Measurements from ENCODE around the gene CD79A.

The CD79A gene

DNA sequence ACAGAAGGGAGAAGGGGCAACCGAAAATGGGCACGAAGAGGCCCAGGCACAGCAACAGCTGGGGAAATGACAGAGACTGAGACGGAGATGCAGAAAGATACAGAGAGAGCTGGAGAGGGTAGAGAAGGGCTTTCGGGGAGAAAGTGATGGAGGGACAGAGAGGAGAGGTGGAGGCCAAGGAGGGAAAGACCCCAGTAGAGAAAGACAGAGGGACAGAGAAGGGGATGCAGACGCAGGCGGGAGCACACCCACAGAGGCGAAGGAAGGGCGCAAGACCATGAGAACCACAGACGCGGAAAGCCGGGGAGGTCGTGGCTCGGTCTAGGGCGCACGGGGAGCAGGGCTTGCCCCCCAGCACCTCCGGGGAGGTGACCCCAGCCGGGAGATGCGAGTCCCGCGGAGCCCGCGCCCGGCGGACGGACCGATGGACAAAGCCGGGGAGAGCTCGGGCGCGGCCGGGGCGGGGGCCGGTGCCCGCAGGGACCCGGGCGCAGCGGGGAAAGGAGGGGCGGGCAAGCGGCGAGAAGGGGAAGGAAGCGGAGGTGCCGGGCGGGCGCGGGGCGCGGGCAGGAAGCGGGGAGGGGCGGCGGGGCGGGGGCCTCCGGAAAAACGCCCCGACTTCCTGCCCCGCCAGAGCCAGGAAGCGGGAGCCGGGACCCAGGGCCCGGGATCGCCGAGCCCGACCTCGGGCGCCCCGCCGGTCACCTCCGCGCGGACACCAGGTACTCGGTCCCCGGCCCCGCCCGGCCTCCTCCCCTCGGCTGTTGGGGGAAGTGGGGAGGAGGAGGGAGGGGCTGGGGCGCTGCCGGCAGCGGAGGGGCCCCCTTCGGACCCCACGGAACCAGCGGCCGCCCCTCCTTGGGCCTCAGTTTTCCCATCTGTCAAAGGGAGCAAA lies 5.7 kb downstream of the CD79A start, which contains the start of gene ARHGEF1:
Gene ARHGEF1, plus strand, starts transcription at position 617 of the 895 bp plus-strand sequence. CDS start 4,899 bp downstream, outside the sequence.
- in situ Hi-C loops (cut with MboI; ENCODE audit: low sequenced_read_pairs), result loop anchor here (10.0 kb wide), 1 partner anchor 62 kb away; no protein-coding TSS in a partner anchor

DNA sequence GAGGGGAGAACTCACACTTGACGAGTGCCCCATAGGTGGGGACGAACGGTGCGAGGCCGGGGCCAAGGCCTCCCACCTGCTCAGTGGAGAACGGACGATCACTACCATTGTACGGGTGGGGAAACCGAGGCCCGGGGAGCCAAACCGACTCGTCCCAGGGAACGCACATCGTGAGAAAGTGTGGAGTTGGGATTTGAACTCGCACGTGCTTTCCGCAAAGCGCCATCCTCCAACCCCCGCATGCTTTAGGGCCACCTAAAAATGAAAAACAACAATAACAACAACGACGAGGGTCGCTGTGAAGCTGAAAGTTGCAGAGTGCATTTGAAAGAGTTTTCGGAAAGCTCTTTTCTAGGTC lies 6.4 kb downstream of the CD79A start:
- in situ Hi-C loops (cut with MboI; ENCODE audit: low sequenced_read_pairs), result loop anchor here (10.0 kb wide), 1 partner anchor 61 kb away; no protein-coding TSS in a partner anchor

DNA sequence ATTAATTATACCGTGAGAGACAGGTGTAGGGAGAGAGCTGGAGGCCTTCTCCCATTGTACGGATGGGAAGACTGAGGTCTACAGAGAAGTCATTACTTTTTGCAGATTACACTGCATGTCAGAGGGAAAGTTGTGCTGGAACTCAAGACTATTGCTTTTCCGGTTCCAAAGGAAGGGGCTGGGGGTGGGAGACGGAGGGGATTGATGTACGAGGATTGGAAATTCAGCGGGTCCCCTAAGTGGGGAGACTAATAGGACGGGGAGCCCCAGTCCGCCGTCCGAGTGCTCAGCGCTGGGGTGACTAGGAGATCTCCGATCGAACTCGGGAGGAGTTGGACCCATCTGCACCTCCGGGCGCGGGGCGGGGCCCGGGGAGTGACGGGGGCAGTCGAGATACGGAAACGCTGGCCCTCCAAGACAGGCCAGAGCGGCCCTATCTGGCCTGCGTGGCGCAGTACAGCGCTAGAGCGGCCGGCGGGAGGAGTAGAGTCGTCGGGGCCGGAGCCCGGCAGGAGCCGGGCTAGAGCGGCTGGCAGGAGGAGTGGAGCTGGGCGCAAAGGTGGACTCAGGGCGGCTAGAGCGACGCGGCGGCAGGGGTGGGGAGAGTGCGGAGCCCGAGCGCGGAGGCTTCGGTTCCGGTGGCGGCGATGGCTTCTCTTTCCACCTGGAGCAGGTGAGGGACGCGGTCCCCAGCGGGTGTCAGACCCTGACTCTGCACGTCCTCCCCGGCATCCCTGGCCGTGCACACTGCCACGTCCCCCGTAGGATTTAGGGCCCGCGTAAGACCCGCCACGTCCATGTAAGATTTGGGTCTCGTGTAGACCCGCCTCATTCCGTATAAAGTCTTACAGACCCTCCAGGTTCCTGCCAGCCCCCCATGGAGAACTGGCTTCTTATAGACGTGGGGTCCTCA lies 7.0 kb downstream of the CD79A start:
- in situ Hi-C loops (cut with MboI; ENCODE audit: low sequenced_read_pairs), result loop anchor here (10.0 kb wide), 1 partner anchor 61 kb away; no protein-coding TSS in a partner anchor

GRCh38 chr19:41886761-41887710 lies 10.0 kb downstream of the CD79A start:
- in situ Hi-C loops (cut with MboI; ENCODE audit: low sequenced_read_pairs), result loop anchor here (10.0 kb wide), 1 partner anchor 58 kb away; no protein-coding TSS in a partner anchor

DNA sequence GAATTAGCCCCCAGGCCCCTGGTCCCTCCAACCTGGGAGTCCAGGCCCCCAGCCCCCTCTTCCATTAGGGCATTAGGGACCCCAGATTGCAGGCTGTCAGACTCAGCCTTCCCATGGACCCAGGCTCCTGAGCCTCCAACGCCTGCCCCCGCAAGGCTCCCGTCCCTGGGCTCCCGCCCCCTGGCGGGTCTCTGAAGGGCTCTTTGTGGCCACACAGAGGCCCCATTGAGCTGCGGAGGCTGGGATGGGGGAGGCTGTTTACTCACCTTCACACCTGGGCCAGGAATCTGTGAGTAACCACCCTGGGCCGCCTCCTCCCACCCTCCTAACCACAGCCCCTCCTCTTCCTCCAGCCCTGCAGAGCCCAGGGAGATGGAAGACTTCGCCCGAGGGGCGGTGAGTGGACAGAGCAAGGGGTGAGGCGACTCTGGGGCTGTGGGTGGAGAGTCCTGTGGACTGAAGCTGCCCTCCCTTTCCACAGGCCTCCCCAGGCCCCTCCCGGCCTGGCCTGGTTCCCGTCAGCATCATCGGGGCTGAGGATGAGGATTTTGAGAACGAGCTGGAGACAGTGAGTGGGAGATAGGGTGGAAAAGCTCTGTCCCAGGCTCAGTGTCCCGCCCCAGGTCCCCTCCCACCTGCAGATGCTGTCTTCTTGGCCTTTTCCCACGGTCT lies 10.8 kb downstream of the CD79A start:
- in situ Hi-C loops (cut with MboI; ENCODE audit: low sequenced_read_pairs), result loop anchor here (10.0 kb wide), 1 partner anchor 57 kb away; no protein-coding TSS in a partner anchor

GRCh38 chr19:41888926-41889325 lies 11.8 kb downstream of the CD79A start:
- in situ Hi-C loops (cut with MboI; ENCODE audit: low sequenced_read_pairs), result loop anchor here (10.0 kb wide), 1 partner anchor 56 kb away; no protein-coding TSS in a partner anchor

- in situ Hi-C loops (cut with MboI; ENCODE audit: low sequenced_read_pairs), result loop anchor here (10.0 kb wide), 1 partner anchor 55 kb away; no protein-coding TSS in a partner anchor
Measured at GRCh38 chr19:41889896-41890295, 12.8 kb downstream of the CD79A start.

DNA sequence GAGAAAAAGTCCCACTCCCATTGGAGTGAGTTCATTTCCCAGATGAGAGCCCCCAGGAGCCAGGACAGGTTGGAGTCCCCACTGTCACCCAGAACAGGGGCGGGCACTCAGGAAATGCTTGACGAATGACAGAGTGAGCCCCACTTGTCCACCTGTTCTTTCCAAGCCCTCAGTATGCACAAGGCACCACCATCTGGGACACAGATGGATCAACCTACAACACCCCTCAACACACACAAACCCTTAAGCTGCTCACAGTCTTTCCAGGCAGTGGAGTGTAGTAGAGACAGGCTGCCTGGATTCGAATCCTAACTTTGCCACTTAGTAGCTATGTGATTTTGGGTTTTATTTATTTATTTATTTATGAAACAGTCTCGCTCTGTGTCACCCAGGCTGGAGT lies 13.9 kb downstream of the CD79A start:
- in situ Hi-C loops (cut with MboI; ENCODE audit: low sequenced_read_pairs), result no loop called here

DNA sequence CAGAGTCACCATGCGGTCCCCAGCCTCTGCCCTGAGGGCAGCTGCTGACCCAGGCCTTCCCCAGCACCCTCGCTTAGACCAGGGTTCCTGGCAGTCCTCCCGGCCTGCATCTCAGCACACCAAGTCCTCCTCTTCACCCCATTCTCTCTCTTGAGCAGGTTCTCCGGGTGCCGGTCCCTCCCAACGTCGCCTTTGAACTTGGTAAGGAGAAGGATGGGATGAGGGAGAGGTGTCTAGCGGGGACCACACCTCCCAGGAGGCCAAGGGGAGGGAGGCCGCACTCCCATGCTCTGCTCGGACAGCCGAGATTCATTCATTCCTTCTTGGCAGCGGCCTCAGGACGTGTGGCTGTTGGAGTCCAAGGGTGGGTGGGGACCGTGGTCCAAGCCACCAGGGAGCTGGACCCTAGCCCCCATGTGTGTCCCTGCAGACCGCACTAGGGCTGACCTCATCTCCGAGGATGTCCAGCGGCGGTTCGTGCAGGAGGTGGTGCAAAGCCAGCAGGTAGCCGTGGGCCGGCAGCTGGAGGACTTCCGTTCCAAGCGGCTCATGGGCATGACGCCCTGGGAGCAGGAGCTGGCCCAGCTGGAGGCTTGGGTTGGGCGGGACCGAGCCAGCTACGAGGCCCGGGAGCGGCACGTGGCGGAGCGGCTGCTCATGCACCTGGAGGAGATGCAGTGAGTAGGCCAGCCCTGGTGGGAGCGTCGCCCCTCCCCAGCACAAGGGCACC lies 15.3 kb downstream of the CD79A start:
- in situ Hi-C loops (cut with MboI; ENCODE audit: low sequenced_read_pairs), result no loop called here

DNA sequence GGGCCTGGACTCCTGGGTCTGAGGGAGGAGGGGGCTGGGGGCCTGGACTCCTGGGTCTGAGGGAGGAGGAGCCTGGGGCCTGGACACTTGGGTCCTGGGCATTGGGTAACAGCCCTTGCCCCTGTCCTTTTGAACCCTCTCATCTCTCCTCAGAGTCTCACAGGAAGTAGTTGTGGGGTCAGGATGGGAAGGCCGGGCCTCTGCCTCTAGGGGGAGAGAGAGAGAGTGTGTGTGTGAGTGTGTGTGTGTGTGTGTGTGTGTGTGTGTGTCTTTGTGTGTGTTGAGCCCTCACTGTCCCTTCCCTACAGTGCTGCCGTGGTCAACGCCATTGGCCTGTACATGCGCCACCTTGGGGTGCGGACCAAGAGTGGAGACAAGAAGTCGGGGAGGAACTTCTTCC lies 16.8 kb downstream of the CD79A start:
- in situ Hi-C loops (cut with MboI; ENCODE audit: low sequenced_read_pairs), result no loop called here

- in situ Hi-C loops (cut with MboI; ENCODE audit: low sequenced_read_pairs), result no loop called here
Measured at GRCh38 chr19:41894350-41894749, 17.3 kb downstream of the CD79A start.

DNA sequence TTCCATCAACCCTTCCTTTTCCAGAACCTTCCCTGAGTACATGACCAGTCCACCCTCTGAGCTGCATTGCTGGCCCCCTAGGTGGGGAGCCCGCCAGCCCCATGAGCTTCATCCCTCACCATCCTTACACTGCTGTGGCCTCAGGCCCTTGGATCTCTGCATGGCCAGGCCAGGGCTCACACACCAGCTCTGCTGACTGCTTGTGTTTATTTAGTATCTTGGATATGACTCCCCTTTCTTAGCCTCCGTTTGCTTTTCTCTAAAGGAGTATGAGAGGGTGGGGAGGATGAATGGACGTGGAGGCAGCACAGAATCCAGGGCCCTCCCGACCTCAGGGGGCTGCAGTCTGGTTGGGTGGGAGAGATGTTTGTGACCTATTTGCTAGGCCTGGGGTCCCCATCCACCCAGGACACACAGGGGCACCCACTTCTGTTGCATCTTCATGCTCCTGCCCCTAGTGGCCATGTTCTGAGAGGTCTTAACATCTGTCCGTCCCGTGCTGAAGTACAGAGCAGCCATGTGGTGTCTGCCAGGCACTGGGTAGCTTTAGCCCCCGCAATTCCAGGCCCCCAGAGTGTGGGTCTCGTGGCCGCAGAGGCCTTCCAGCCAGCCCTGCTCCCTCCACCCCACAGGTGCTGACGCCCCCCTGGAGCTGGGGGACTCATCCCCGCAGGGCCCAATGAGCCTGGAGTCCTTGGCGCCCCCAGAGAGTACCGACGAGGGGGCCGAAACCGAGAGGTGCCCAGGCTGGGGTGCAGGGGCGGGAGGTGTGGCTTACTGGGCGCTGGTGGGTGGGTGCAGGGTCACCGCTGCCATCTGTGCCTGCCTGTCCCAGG lies 18.9 kb downstream of the CD79A start:
- in situ Hi-C loops (cut with MboI; ENCODE audit: low sequenced_read_pairs), result no loop called here

GRCh38 chr19:41896581-41896942 lies 19.5 kb downstream of the CD79A start:
- in situ Hi-C loops (cut with MboI; ENCODE audit: low sequenced_read_pairs), result no loop called here

DNA sequence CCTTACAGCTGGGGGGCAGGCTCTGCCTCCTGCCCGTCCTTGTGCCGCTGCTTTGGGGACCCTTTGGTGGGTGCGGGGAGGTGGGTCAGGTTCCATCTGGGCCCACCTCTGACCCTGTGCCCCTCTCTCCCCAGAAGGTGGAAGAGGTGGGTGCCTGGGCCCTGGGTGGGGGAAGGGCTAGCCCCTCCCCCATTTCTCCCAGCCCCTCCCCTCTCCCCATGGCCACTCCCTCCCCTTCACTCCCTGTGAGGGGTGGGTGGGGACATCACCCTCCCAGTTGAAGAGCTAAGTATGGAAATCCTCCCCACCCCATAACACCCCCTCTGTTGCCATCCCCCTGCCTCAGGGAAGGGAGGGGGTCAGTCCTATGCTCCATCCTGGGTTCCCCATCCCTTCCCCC lies 20.1 kb downstream of the CD79A start:
- in situ Hi-C loops (cut with MboI; ENCODE audit: low sequenced_read_pairs), result no loop called here

DNA sequence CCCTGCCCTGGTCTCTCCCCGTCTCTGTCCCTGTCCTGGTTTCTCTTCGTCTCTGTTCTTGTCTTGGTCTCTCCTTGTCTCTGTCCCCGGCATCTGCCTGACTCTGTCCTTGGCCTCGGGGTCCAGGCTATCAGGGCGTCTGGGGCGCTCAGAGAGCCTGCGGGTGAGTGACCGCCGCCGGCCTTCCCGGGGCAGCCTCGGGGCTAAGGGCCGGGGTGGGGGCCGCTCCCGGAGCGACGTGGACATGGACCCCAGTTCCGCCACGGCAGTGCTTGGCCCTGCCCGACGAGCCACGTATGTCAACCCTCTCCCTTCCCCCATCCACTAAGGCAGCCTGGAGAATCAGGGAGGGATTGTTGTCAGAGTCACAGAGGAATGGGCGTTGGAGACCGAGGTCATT lies 20.7 kb downstream of the CD79A start:
- in situ Hi-C loops (cut with MboI; ENCODE audit: low sequenced_read_pairs), result no loop called here

- in situ Hi-C loops (cut with MboI; ENCODE audit: low sequenced_read_pairs), result no loop called here
Measured at GRCh38 chr19:41898235-41898634, 21.2 kb downstream of the CD79A start.

DNA sequence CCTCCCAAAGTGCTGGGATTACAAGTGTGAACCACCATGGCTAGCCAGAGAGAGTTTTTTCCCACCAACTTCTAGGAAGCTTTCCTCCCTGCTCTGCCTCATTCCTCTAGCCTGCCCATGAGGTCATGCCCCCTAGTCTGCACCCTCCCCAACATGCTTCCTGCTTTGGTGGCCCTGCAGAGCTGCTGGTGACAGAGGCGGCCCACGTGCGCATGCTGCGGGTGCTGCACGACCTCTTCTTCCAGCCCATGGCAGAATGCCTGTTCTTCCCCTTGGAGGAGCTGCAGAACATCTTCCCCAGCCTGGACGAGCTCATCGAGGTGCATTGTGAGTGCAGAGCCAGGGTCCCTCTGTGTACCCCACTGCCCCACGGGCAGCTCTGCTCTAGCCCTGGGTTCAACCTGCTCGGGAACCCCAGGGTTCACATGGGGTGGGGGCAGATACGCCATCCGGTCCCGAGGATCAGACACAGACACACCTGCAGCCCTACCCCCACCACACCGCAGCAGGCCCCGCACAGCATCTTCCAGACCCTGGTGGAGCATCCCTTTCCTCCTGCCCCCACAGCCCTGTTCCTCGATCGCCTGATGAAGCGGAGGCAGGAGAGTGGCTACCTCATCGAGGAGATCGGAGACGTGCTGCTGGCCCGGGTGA lies 24.8 kb downstream of the CD79A start:
- in situ Hi-C loops (cut with MboI; ENCODE audit: low sequenced_read_pairs), result no loop called here

DNA sequence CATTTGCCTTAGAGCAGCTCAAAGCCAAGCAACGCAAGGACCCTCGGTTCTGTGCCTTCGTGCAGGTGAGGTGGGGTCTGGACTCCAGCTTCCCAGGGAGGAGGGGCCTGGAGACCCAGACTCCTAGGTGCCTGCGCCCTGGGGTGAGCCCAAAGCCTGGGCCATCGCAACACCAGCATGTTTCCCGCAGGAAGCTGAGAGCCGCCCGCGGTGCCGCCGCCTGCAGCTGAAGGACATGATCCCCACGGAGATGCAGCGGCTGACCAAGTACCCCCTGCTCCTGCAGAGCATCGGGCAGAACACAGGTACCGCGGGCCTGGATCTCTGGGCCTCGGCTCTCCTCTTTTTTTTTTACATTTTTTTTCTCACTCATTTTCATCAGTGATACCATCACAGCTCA lies 25.5 kb downstream of the CD79A start:
- in situ Hi-C loops (cut with MboI; ENCODE audit: low sequenced_read_pairs), result no loop called here
